ENCODE data around the gene AGBL3.

GRCh38 chr7:135129579-135129978 is 143.3 kb downstream of the AGBL3 start:
- TF ChIP-seq CTCF (conservative IDR thresholded peaks at IDR 0.05 in 1 of 2, IDR thresholded peaks at IDR 0.05 in 1 of 2; ENCODE audit: extremely low read depth in 1 of 2, insufficient read depth in 1 of 2, low read depth in 1 of 2, low read length in 2 of 2) (no peak), EZH2 (IDR thresholded peaks at IDR 0.05; ENCODE audit: borderline replicate concordance, low read length) (no peak)
